DND-41 (cell line): ENCODE results near the gene MYG1.

ENCODE experiments used
- EZH2 ChIP-seq: IDR thresholded peaks from 3 replicates; pipeline ENCODE4 v1.6.1; 2012; ENCODE audit warnings: borderline replicate concordance, low read depth, mild to moderate bottlenecking, moderate library complexity, low read length, inconsistent platforms; ENCODE audit not compliant: severe bottlenecking
- TF ChIP-seq, protein P1 (sequence below): IDR thresholded peaks from 2 replicates; pipeline ENCODE4 v1.5.1; 2012; ENCODE audit warnings: borderline replicate concordance, low read length, moderate library complexity, mild to moderate bottlenecking; ENCODE audit not compliant: poor library complexity, severe bottlenecking; ENCODE audit errors: extremely low read depth

DNA sequence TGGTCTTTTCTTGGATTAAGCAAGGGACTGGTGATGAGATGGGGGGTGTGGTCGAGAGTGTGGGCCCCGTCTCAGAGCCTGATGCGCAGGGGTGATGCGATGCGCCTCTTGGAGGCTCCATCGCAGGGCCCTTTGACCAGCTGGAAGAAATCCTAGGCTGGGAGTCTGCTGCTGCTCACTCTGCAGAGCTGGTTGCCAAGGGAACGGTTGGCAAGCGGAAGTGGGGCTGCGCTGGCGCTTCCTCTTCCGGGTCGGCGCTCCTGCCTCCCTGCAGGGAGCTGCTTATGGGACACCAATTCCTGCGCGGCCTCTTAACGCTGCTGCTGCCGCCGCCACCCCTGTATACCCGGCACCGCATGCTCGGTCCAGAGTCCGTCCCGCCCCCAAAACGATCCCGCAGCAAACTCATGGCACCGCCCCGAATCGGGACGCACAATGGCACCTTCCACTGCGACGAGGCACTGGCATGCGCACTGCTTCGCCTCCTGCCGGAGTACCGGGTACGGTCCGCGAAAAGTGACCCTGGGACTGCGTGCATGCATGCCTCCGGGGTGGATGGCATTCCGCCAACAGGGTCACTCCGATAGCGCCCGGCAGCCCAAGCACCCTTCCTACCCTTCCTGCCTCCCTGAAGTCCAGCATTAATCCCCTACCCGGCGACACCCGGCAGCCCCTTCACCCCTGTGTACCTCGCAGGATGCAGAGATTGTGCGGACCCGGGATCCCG lies at the start of gene MYG1:
- TF ChIP-seq, protein P1, sequence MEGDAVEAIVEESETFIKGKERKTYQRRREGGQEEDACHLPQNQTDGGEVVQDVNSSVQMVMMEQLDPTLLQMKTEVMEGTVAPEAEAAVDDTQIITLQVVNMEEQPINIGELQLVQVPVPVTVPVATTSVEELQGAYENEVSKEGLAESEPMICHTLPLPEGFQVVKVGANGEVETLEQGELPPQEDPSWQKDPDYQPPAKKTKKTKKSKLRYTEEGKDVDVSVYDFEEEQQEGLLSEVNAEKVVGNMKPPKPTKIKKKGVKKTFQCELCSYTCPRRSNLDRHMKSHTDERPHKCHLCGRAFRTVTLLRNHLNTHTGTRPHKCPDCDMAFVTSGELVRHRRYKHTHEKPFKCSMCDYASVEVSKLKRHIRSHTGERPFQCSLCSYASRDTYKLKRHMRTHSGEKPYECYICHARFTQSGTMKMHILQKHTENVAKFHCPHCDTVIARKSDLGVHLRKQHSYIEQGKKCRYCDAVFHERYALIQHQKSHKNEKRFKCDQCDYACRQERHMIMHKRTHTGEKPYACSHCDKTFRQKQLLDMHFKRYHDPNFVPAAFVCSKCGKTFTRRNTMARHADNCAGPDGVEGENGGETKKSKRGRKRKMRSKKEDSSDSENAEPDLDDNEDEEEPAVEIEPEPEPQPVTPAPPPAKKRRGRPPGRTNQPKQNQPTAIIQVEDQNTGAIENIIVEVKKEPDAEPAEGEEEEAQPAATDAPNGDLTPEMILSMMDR: peak; percentile 37
- TF ChIP-seq EZH2: no peak
